ENCODE data around the gene ZNF791. TPM values are rescaled to one million over a fixed set of nuclear protein-coding genes. Genes with fewer than 3 reads are reported as not detected.

The ZNF791 gene
- total RNA-seq, 1 experiment from 2014 or later: 15.2 TPM

DNA sequence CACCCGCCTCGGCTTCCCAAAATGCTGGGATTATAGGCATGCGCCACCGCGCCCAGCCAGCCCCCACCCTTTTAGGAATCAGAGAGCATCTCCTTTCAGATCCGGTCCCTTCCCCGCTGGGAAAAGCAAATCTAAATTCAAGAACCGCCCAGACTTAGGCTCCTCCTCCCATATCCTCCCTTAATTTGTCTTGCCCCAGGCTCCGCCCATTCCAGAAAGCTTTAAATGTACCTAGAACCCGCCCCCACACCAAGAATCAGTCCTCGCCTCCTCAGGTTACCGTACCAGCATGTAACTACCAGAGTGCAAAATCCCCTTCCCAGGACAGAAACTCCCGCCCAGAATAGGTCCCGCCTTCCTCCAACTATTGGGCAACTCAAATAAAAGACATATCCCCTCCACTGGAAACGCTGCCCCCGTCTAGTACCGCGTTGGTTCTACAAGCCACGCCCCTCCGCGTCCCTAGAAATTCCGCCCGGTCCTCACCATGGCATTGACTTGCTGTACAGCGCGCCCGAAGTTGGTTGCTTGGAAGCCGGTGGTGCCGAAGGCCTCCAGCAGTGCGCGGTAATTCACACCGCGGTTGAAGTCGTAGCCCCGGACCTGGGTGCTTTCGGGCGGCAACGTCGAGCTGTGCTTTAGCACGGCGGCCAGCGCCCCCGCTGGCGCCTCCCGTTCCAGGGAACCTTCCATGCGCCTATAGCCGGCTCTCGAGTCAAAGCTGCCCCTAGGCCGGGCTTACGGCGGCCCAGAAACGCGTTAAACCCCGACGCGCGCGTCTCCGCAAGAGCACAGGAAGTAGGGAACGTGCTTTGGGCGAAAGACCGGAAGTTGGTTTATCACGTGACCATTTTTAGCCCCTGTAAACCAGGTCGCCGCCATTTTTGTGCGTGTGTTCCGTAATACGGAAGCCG, 70.6 kb downstream of the ZNF791 start, which contains the start of gene DHPS:
Gene DHPS (minus strand): TSS at position 807 of the 914 bp plus-strand sequence. CDS start 114 bp downstream, at position 693.
- Mint-ChIP-seq H3K4me3 (ENCODE audit: unreplicated experiment) (peak within 1 kb of the TSS; percentile 83), H3K27me3 (ENCODE audit: insufficient read depth, unreplicated experiment) (no peaks in the 10 kb centered on the region), H3K9me3 (ENCODE audit: unreplicated experiment) (no peaks in the 10 kb centered on the region), H3K27ac (ENCODE audit: unreplicated experiment) (peak within 1 kb of the TSS; percentile 87), H3K4me1 (ENCODE audit: low read depth, unreplicated experiment) (peaks cover 3% of the 10 kb centered on the region), H3K36me3 (ENCODE audit: insufficient read depth, unreplicated experiment) (peaks cover 50% of the 10 kb centered on the region)
- BruUV-seq (replicated peaks): TSS peak; percentile 59
- Histone ChIP-seq H3K4me3 (ENCODE audit: low read depth, low read length) (peak within 1 kb of the TSS; percentile 92), H3K9me3 (no peaks in the 10 kb centered on the region), H3K36me3 (ENCODE audit: control insufficient read depth, insufficient read depth, low read length) (peaks cover 6% of the 10 kb centered on the region), H3K27me3 (replicated peaks; ENCODE audit: control insufficient read depth, insufficient read depth, low read length) (no peaks in the 10 kb centered on the region), H3K4me1 (no peaks in the 10 kb centered on the region)
- CTCF ChIA-PET: interaction anchor here (0.6 to 1.0 kb wide), 3 partner anchors 9 to 114 kb away, joined by 3 to 6 read pairs (median 3); no protein-coding TSS in a partner anchor
- DNase-seq: peak; percentile 91 to 96
- intact Hi-C loops (cut with micrococcal nuclease; ENCODE audit: unreplicated experiment): no loop called here
- TF ChIP-seq, protein P1, sequence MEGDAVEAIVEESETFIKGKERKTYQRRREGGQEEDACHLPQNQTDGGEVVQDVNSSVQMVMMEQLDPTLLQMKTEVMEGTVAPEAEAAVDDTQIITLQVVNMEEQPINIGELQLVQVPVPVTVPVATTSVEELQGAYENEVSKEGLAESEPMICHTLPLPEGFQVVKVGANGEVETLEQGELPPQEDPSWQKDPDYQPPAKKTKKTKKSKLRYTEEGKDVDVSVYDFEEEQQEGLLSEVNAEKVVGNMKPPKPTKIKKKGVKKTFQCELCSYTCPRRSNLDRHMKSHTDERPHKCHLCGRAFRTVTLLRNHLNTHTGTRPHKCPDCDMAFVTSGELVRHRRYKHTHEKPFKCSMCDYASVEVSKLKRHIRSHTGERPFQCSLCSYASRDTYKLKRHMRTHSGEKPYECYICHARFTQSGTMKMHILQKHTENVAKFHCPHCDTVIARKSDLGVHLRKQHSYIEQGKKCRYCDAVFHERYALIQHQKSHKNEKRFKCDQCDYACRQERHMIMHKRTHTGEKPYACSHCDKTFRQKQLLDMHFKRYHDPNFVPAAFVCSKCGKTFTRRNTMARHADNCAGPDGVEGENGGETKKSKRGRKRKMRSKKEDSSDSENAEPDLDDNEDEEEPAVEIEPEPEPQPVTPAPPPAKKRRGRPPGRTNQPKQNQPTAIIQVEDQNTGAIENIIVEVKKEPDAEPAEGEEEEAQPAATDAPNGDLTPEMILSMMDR (IDR thresholded peaks at IDR 0.05; ENCODE audit: insufficient read depth in 1 of 2, low read depth in 1 of 2, low read length in 1 of 2, severe bottlenecking in 1 of 2, unreplicated experiment in 1 of 2): no peak
- POLR2A ChIA-PET: interaction anchor here (0.5 to 0.7 kb wide), 7 partner anchors 12 to 1391 kb away, joined by 3 to 9 read pairs (median 3); partner anchors contain the start of gene JUNB

Other genes with a start within 250 kb of the ZNF791 start
- 1.9 and 3.1 TPM in 2 replicates for gene ZNF442, start 245.2 kb upstream of the ZNF791 start, total RNA-seq (2022)
- gene ZNF799, start 209.6 kb upstream of the ZNF791 start, total RNA-seq (2022): 7.4 and 8.0 TPM in 2 replicates
- 5.1 and 6.1 TPM in 2 replicates for gene ZNF443, start 169.9 kb upstream of the ZNF791 start, total RNA-seq (2022)
- 1.7 and 2.4 TPM in 2 replicates for gene ZNF709, start 126.1 kb upstream of the ZNF791 start, total RNA-seq (2022)
- 11.1 and 11.6 TPM in 2 replicates for gene ZNF564, start 59.4 kb upstream of the ZNF791 start, total RNA-seq (2022)
- 6.1 and 6.3 TPM in 2 replicates for gene ZNF490, start 107 bp upstream of the ZNF791 start, total RNA-seq (2022)
- 70.5 and 88.9 TPM in 2 replicates for gene MAN2B1, start 55.8 kb downstream of the ZNF791 start, total RNA-seq (2022)
- 17.5 and 20.4 TPM in 2 replicates for gene WDR83, start 55.9 kb downstream of the ZNF791 start, total RNA-seq (2022)
- gene DHPS, start 71.0 kb downstream of the ZNF791 start, total RNA-seq (2022): 76.3 and 76.4 TPM in 2 replicates
- 0.91 TPM in 1 of 2 replicates, not detected in the other for gene GNG14, start 77.1 kb downstream of the ZNF791 start, total RNA-seq (2022)
- 8.3 and 10.6 TPM in 2 replicates for gene FBXW9, start 85.7 kb downstream of the ZNF791 start, total RNA-seq (2022)
- 87.8 and 106 TPM in 2 replicates for gene TNPO2, start 113.0 kb downstream of the ZNF791 start, total RNA-seq (2022)
- gene TRIR, start 123.8 kb downstream of the ZNF791 start, total RNA-seq (2022): 164 and 169 TPM in 2 replicates
- 55.0 and 57.1 TPM in 2 replicates for gene GET3, start 126.6 kb downstream of the ZNF791 start, total RNA-seq (2022)
- gene BEST2, start 140.9 kb downstream of the ZNF791 start, total RNA-seq (2022): 0.27 TPM in 1 of 2 replicates, not detected in the other
- gene HOOK2, start 164.6 kb downstream of the ZNF791 start, total RNA-seq (2022): 74.2 and 80.4 TPM in 2 replicates
- 16.4 and 19.4 TPM in 2 replicates for gene JUNB, start 180.6 kb downstream of the ZNF791 start, total RNA-seq (2022)
- gene PRDX2, start 190.9 kb downstream of the ZNF791 start, total RNA-seq (2022): 265 and 285 TPM in 2 replicates
- gene THSD8, start 191.1 kb downstream of the ZNF791 start, total RNA-seq (2022): 23.9 and 25.9 TPM in 2 replicates
- gene RNASEH2A, start 195.7 kb downstream of the ZNF791 start, total RNA-seq (2022): 30.9 and 37.6 TPM in 2 replicates
- not detected in 2 replicates for gene RTBDN, start 223.7 kb downstream of the ZNF791 start, total RNA-seq (2022)
- gene MAST1, start 227.6 kb downstream of the ZNF791 start, total RNA-seq (2022): 0.79 and 0.91 TPM in 2 replicates